ENCODE measurements around the gene RIMS1.
A peak's percentile ranks its signal among the peaks of the same experiment; 100 is the strongest.

Gene RIMS1

GRCh38 chr6:71886184-71887005 is at the start of gene RIMS1:
TSS of gene RIMS1 (plus strand) at chr6:71886550. CDS start at chr6:71887024, 474 bp downstream.
- DNase-seq = peak; percentile 9

GRCh38 chr6:71851214-71851613 is 35.1 kb upstream of the RIMS1 start:
- no peak for DNase-seq

DNA sequence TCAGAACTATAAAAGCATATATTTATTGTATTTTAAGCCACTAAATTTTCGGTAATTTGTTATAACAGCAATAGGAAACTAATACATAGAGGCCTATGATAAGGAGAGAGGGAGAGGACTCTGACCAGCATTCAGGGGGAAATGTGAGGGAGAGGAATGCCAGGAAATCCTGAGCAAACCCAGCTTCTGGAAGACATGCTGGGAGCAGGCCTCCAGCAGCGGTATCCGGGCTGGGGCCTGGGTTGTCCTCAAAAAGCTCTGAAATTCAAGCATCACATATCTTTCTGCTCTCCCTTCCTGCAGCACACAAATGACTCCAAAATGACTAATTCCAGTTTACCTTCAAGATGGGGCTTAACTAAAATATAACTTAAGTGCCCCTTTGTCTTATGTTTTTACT is 33.4 kb upstream of the RIMS1 start:
- DNase-seq = no peak

- DNase-seq = no peak
Observed at GRCh38 chr6:71855406-71855805, 30.9 kb upstream of the RIMS1 start.

DNA sequence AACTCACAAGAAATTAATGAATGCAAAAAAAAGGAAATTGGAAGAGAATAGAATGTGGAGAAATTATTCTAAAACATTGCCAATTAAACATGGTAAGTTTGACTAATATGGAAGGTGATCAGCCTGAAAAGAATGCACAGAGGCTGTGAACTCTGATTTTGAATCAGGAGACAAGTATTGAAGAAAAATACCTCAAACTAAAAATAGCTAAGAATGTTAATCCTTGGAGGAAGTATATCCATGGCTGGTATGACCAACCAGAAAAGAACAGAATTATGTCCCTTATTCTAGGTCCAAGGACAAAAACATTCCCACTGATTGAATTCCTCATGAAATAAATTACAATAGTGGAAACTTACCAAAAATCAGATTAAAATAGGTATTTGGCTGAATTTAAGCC is 7.3 kb upstream of the RIMS1 start:
- DNase-seq = no peak

DNA sequence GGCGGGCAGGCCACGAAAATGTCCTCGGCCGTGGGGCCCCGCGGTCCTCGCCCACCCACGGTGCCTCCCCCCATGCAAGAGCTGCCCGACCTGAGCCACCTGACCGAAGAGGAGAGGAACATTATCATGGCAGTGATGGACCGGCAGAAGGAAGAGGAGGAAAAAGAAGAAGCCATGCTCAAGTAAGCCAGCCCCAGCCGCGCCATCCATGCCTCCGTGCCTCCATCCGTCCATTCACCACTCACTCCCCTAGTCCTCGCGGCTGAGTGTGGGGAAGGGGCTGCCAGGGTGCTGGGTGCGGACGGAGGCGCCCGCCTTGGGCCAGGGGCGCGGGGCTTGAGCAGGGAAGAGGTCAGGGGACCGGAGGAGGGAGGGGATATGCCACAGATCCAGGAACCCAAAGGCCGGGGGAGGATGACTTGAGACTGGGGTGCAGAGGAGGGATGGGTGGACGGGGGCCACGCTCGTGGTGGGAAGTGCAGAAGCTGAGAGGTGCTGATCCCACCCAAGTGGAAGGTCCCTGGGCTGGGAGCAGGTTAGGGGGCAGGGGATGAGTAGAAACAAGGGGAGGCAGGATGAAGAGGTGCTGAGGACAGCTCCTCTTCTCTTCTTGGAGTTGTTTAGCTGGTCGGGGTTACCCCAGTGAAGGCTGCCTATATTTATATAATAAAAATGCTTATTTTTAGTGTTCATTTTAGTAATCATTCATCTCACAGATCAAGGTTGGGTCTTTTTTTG is 825 bp downstream of the RIMS1 start:
- peak; percentile 11 for DNase-seq

- no peak for DNase-seq
Observed at GRCh38 chr6:71887744-71888230, 1.4 kb downstream of the RIMS1 start.

- no peak for DNase-seq
Observed at GRCh38 chr6:71888756-71889340, 2.5 kb downstream of the RIMS1 start.

DNA sequence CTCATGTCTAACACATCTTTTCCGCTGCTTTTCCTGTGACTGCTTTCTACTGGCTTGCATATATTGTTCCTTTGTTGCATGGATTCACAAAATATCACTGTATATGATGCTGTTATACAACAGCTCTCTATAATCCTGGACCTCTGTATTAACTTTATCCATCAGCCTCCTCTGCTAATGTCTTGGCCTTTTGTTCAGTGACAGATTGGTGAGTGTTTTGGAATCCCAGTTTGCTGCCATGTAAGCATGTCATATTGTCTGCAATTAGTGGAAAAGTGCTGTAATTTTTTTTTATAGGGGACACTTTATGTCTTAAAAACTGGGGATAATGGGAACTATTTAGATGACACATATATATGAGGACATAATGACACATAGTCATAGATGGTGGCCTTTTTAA is 3.0 kb downstream of the RIMS1 start:
- no peak for DNase-seq

- no peak for DNase-seq
Observed at GRCh38 chr6:71892641-71893040, 6.3 kb downstream of the RIMS1 start.

GRCh38 chr6:71900642-71901041 is 14.3 kb downstream of the RIMS1 start:
- DNase-seq = no peak

DNA sequence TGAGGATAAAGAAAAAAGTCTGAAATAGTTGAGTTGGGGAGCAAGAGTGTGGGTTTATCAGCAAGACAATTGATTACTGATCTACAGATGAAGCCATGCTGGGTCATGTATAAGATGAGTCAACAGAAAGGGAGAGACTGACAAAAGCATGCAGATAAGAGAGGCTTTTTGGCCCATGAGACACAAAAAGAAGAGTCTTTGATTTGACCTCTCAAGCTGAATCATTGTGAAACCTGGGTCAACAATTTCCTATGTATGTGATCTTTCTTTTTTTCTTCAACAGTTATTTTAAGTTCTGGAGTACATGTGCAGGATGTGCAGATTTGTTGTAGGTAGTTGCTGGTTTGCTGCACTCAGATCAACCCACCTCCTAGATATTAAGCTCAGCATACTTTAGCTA is 15.9 kb downstream of the RIMS1 start:
- no peak for DNase-seq

GRCh38 chr6:71906813-71907212 is 20.5 kb downstream of the RIMS1 start:
- DNase-seq = no peak

DNA sequence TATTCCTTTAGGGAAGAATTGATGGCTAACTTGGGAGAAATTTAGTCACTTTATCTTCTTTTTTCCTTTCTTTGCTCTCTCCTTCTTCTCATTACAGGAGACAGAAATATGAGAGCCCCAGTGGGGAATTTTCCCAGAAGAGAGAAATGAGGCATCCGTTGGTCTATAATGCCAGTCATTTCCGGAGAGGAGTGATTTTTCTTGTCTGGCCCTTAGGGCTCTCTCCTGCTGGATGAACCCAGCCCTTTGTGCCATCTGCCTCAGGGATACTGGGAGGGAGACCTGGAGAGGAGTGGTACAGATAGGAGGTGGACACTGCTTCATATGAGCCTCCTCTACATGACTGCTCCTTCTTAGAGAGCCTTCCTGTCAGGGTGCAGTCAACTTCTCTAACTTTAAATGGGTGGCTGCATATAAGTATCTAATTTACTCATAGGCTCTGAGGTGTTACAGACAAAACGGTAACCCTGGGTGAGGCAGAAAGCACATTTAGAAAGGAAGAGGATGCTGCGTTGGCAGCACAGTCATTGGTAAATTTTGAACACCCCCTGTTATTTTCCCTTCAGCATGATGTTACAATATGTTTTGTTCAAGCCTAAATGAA is 21.9 kb downstream of the RIMS1 start:
- no peak for DNase-seq

GRCh38 chr6:71913444-71914234 is 27.3 kb downstream of the RIMS1 start:
- DNase-seq = no peak

- DNase-seq = no peak
Observed at GRCh38 chr6:71929047-71929446, 42.7 kb downstream of the RIMS1 start.

- no peak for DNase-seq
Observed at GRCh38 chr6:71933881-71934280, 47.5 kb downstream of the RIMS1 start.

- DNase-seq = no peak
Observed at GRCh38 chr6:71965404-71965803, 79.1 kb downstream of the RIMS1 start.

DNA sequence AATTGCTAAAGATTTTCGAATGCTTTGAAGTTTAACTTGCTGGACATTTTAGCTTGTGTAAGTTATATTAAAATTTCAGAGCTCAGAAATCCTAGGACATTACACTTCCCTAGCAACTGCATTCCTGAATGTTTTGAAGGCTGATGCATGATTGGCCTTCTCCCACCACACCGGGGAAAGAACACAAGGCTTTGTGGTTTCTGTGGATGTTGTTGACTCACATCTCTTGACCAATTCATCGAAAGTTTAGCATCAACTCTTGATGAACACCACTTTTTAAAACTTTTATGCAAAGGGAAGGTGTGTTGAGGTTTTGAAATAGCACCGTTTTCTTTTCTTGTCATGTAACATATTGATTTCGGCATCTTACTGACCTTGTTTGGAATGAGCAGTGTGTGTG is 81.1 kb downstream of the RIMS1 start:
- no peak for DNase-seq

GRCh38 chr6:71977884-71978283 is 91.5 kb downstream of the RIMS1 start:
- no peak for DNase-seq

DNA sequence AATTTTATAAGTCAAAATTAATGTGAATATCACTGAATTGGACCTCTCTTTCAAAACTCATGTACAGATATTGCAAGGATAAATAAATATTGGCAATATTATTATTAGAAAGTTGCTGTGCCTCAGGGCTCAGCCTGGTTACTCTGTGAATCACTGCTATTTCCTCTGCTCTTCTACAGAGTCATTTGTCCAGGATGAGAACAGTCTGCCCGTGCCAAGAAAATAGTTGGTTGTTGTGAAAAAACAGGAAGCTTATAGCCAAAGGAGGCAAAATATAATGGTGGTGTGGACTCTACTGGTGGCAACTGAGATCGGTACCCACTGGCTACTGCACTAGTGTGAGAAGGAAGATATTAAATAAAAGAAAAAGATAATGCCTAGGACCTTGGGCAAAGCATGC is 93.6 kb downstream of the RIMS1 start:
- no peak for DNase-seq

DNA sequence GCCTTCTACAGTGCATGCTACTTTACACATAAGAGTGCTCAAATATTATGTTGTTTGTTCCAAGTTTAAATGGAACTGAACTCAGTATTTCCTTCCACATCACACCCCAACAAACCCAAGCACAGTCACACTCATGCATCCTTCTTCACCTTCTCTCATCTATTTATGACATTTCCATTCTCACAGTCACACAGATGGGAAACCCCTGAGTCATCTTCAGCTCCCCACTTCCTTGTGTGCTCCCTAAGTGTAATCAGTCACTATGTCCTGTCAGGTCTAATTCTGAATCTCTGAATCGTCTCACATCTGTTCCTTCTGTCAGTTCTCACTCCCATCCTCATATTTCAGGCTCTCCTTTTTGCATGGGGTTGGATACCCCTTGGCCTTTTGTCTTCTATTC is 96.0 kb downstream of the RIMS1 start:
- DNase-seq = no peak

- no peak for DNase-seq
Observed at GRCh38 chr6:71983131-71983530, 96.8 kb downstream of the RIMS1 start.

Data from 8988T (cell line).